GM15510 (cell line): ENCODE results near the gene DHX35.

Source experiments
- POLR2A ChIP-seq: IDR thresholded peaks from 3 replicates; pipeline ENCODE4 v1.6.1; 2011; ENCODE audit warnings: borderline replicate concordance; ENCODE audit not compliant: insufficient read length; ENCODE audit errors: extremely low read depth

DHX35 gene

GRCh38 chr20:38985603-38986170 lies 23.5 kb downstream of the DHX35 start:
- no peak for TF ChIP-seq POLR2A

GRCh38 chr20:38986663-38987062 lies 24.5 kb downstream of the DHX35 start:
- TF ChIP-seq POLR2A = no peak

DNA sequence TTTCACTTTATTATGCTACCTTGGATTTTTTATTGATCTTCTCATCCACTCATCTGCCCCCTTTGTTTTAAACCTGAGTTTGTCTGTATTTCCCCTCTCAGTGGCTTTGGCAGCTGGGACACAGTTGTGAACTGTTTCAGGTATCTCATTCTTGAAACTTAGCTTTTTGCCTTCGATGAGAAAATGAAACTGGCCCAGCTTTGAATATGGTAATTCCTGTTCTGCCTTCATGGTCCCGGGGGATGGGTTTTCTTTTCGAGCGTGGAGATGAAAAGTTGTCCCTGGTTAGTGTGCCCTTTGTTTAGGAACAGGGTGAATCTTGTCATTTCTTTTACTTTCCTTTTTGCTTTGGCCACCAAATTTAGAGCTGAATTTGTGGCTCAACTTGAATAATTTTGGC lies 25.6 kb downstream of the DHX35 start:
- no peak for TF ChIP-seq POLR2A

GRCh38 chr20:38990728-38991127 lies 28.6 kb downstream of the DHX35 start:
- no peak for TF ChIP-seq POLR2A

- TF ChIP-seq POLR2A = no peak
These were observed 29.9 kb downstream of the DHX35 start for GRCh38 chr20:38991814-38992704.

- no peak for TF ChIP-seq POLR2A
These were observed 33.4 kb downstream of the DHX35 start for GRCh38 chr20:38995536-38996044.

DNA sequence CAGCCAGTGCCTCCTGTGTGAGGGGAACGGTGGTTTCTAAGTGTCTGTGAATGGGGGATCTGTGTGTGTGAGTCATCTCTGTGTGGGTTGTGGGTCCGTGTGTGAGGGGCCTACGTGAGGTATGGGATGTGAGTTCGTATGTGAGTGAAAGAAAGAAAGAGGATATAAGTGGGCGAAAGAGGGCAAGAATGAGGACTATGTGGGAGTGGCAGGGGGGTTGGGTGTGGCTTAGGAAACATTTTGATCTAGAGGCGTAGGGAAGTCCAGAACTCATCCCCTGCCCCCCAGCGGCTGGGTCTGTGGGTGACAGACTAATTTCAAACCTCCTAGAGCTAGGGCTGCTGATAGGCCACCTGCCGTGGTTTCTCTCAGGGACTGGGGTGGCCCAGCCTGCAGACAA lies 35.5 kb downstream of the DHX35 start:
- no peak for TF ChIP-seq POLR2A

- TF ChIP-seq POLR2A = no peak
These were observed 37.1 kb downstream of the DHX35 start for GRCh38 chr20:38999217-38999616.

DNA sequence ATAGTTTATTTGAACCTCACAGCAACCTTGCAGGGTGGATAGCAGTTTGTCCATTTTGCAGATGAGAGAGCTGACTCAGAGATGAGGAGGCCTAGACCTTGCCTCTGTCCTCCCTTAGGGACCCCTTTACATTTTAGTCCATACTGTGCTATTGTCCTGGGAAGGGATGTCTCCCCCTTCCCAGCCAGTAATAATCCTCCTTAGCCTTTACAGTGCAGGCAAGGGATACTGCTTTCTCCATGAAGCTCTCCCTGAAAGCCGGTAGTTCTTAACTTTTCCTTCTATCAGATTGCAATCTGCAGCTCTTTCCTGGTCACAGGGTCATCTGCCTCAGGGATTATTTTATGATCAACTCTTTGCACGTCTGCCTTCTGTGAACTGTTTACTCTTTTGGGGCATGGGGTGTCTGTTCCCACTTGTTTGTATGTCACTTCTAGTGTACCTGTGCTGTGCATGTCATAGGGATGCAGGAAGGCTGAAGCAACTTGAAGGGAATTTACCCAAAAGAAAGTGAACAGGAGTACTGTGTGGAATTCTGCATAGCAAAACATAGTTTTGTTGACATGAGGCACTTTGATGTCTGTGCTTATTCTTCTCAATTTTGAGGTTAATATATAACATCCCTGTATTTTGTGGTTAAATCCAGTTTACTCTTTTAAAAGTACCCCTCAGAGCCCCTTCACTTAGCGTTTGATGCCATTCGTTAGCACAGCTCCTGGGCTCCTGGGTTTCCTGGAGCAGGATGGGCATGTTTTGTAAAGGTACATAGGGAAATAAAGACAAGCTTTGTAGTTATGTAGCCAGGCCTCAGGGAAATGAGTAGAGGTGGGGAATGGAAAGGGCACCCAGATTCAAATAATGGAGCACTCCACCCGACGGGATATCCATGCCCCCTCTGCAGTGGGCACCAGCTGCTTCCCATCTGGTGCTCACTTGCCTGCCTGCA lies 38.1 kb downstream of the DHX35 start:
- TF ChIP-seq POLR2A = no peak

GRCh38 chr20:39004508-39004907 lies 42.4 kb downstream of the DHX35 start:
- TF ChIP-seq POLR2A = no peak

DNA sequence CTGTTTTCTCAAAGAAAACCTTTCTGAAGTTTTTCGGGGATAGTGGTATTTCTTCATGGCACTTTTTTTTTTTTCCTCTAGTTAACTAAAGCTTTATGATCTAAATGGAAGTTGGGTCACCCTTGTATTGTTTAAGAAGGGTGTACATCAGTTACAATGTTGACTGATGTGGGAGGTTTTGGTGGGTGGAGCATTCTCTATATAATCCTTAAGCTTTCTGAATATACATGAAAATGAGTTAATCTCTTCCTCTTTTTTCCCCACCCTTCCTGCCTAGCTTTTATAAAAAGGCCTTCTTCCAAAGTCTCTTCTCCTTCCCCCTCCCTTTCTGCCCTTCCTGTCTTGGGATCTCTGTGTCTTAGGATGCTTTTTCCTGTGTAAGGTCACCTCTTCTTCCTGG lies 47.2 kb downstream of the DHX35 start:
- no peak for TF ChIP-seq POLR2A

DNA sequence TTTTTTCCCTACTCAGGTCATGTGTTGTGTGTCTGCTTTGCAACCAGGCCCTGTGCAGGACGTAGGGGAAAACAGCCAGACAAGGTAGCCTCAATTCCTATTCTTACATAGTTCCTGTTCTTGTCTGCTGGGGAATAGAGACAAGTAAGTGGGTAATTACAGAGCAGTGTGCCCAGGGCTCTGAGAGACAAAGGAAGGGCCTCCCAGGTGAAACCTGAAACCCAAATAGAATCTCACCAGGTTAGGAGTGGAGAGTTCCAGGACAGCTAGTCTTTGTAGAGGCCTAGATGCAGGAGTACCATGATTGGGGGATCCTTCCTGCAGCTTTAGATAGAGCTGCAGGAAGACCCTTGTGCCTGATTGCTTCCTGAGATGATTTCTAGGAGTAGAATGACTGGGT lies 48.4 kb downstream of the DHX35 start:
- TF ChIP-seq POLR2A = no peak

- TF ChIP-seq POLR2A = no peak
These were observed 51.5 kb downstream of the DHX35 start for GRCh38 chr20:39013662-39014109.

DNA sequence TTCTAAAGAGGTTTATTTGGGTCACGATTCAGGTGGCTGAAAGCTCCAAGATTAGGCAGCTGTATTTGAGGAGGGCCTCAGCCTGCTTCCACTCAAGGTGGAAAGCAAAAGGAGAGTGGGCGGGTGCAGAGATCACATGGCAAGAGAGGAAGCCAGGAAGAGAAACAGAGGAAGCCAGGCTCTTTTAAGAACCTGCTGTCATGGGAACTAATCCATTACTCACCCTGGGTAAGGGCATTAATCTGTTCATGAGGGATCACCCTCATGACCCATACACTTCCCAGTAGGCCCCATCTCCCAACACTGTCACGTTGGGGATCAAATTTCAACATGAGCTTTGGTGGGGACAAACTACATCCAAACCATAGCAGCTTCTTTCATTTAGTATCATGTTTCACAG lies 53.9 kb downstream of the DHX35 start:
- TF ChIP-seq POLR2A = no peak

DNA sequence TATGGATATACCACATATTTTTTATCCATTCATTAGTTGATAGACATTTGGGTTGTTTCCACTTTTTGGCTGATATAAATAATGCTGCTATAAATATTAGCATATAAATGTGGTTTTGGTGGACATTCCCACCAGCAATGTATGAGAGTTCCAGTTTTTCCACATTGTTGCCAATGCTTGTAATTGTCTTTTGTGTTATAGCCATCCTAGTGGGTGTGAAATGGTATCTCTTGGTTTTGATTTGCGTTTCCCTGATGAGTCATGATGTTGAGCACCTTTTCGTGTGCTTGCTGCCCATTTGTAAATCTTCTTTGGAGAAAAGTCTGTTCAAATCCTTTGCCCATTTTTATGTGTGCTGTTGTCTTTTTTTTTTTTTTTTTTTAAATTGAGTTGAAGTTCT lies 54.4 kb downstream of the DHX35 start:
- no peak for TF ChIP-seq POLR2A

GRCh38 chr20:39019027-39019426 lies 56.9 kb downstream of the DHX35 start:
- no peak for TF ChIP-seq POLR2A

DNA sequence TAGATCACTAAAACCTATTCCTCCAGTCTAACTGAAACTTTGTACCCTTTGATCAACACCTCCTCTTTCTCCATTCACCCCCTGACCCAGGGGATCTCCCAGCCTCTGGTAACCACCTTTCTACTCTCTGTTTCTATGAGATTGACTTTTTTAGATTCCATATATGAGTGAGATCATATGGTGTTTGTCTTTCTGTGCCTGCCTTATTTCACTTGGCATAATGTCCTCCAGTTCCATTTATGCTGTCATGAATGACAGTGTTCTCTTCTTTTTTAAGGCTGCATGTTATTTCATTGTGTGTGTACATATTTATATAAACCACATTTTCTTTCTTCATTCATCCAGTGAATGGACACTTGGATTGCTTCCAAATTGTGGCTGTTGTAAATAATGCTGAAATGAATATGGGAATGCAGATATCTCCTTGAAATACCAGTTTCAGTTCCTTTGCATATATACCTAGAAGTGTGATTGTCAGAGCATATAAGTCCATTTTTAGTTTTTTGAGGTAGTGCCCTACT lies 57.7 kb downstream of the DHX35 start:
- no peak for TF ChIP-seq POLR2A
